Jurkat, Clone E6-1 (cell line): Measurements from ENCODE around the gene RIN3.

Experiments
- DNase-seq: peaks from one replicate; pipeline ENCODE4 v3.0.0-alpha.2; 2011; ENCODE audit warnings: low read depth, low spot score
- H3K4me3 ChIP-seq: 2 replicates; pipeline ENCODE4 v1.5.1; 2011; ENCODE audit warnings: mild to moderate bottlenecking, low read length, control low read depth, moderate library complexity

RIN3 gene

GRCh38 chr14:92484132-92484823 lies 29.3 kb upstream of the RIN3 start:
- DNase-seq: no peak
- no peak overlapping the region for H3K4me3 ChIP-seq

- DNase-seq: no peak
- no peak overlapping the region for H3K4me3 ChIP-seq
These were observed 26.7 kb upstream of the RIN3 start for GRCh38 chr14:92486881-92487280.

- no peak for DNase-seq
- H3K4me3 ChIP-seq: no peak overlapping the region
These were observed 26.0 kb upstream of the RIN3 start for GRCh38 chr14:92487513-92488133.

- no peak overlapping the region for H3K4me3 ChIP-seq
- no peak for DNase-seq
These were observed 24.0 kb upstream of the RIN3 start for GRCh38 chr14:92489394-92490238.

- H3K4me3 ChIP-seq: no peak overlapping the region
- no peak for DNase-seq
These were observed 23.2 kb upstream of the RIN3 start for GRCh38 chr14:92490239-92490959.

- no peak for DNase-seq
- H3K4me3 ChIP-seq: no peak overlapping the region
These were observed 21.8 kb upstream of the RIN3 start for GRCh38 chr14:92491782-92492181.

GRCh38 chr14:92492258-92492657 lies 21.3 kb upstream of the RIN3 start:
- H3K4me3 ChIP-seq: no peak overlapping the region
- no peak for DNase-seq

- no peak for DNase-seq
- no peak overlapping the region for H3K4me3 ChIP-seq
These were observed 20.6 kb upstream of the RIN3 start for GRCh38 chr14:92493024-92493423.

GRCh38 chr14:92493492-92493891 lies 20.1 kb upstream of the RIN3 start:
- no peak for DNase-seq
- no peak overlapping the region for H3K4me3 ChIP-seq

GRCh38 chr14:92494512-92494911 lies 19.1 kb upstream of the RIN3 start:
- H3K4me3 ChIP-seq: no peak overlapping the region
- DNase-seq: no peak

- no peak for DNase-seq
- H3K4me3 ChIP-seq: no peak overlapping the region
These were observed 18.6 kb upstream of the RIN3 start for GRCh38 chr14:92495027-92495426.

- no peak for DNase-seq
- no peak overlapping the region for H3K4me3 ChIP-seq
These were observed 17.3 kb upstream of the RIN3 start for GRCh38 chr14:92496191-92496857.

GRCh38 chr14:92497391-92497790 lies 16.2 kb upstream of the RIN3 start:
- no peak overlapping the region for H3K4me3 ChIP-seq
- DNase-seq: no peak

- no peak for DNase-seq
- H3K4me3 ChIP-seq: no peak overlapping the region
These were observed 14.3 kb upstream of the RIN3 start for GRCh38 chr14:92499234-92499633.

- H3K4me3 ChIP-seq: no peak overlapping the region
- no peak for DNase-seq
These were observed 13.1 kb upstream of the RIN3 start for GRCh38 chr14:92500491-92500941.

GRCh38 chr14:92501891-92502351 lies 11.7 kb upstream of the RIN3 start:
- no peak overlapping the region for H3K4me3 ChIP-seq
- DNase-seq: no peak

- no peak overlapping the region for H3K4me3 ChIP-seq
- DNase-seq: no peak
These were observed 10.9 kb upstream of the RIN3 start for GRCh38 chr14:92502541-92503286.

- no peak overlapping the region for H3K4me3 ChIP-seq
- no peak for DNase-seq
These were observed 9.7 kb upstream of the RIN3 start for GRCh38 chr14:92503756-92504491.
